HuH-7.5 (cell line): ENCODE results near the gene PRLR.

Experiments used
- DNase-seq: peaks from one replicate; pipeline ENCODE4 v3.0.0; 2011; ENCODE audit warnings: low spot score

PRLR gene

GRCh38 chr5:35233601-35234000 is 3.3 kb upstream of the PRLR start:
- DNase-seq: no peak

- DNase-seq: no peak
Measured at GRCh38 chr5:35233121-35233520, 2.8 kb upstream of the PRLR start.

GRCh38 chr5:35232124-35232523 is 1.8 kb upstream of the PRLR start:
- DNase-seq: no peak

- DNase-seq: peak; percentile 81
Measured at GRCh38 chr5:35229076-35230037, 930 bp downstream of the PRLR start.

GRCh38 chr5:35228310-35228709 is 2.0 kb downstream of the PRLR start:
- no peak for DNase-seq

- DNase-seq: no peak
Measured at GRCh38 chr5:35227720-35228119, 2.6 kb downstream of the PRLR start.

- DNase-seq: no peak
Measured at GRCh38 chr5:35223787-35224395, 6.4 kb downstream of the PRLR start.

- no peak for DNase-seq
Measured at GRCh38 chr5:35220967-35221366, 9.3 kb downstream of the PRLR start.

- no peak for DNase-seq
Measured at GRCh38 chr5:35218981-35219380, 11.3 kb downstream of the PRLR start.

- no peak for DNase-seq
Measured at GRCh38 chr5:35214051-35214450, 16.2 kb downstream of the PRLR start.

- DNase-seq: no peak
Measured at GRCh38 chr5:35213608-35214007, 16.7 kb downstream of the PRLR start.

- DNase-seq: no peak
Measured at GRCh38 chr5:35212122-35212982, 17.9 kb downstream of the PRLR start.

- DNase-seq: no peak
Measured at GRCh38 chr5:35209862-35210261, 20.4 kb downstream of the PRLR start.

- no peak for DNase-seq
Measured at GRCh38 chr5:35205606-35206005, 24.7 kb downstream of the PRLR start.

- DNase-seq: no peak
Measured at GRCh38 chr5:35205186-35205585, 25.1 kb downstream of the PRLR start.

GRCh38 chr5:35203403-35203802 is 26.9 kb downstream of the PRLR start:
- no peak for DNase-seq

- peak; percentile 54 for DNase-seq
Measured at GRCh38 chr5:35202319-35203111, 27.8 kb downstream of the PRLR start.

GRCh38 chr5:35201291-35201690 is 29.0 kb downstream of the PRLR start:
- no peak for DNase-seq

GRCh38 chr5:35199886-35200285 is 30.4 kb downstream of the PRLR start:
- DNase-seq: no peak

- DNase-seq: no peak
Measured at GRCh38 chr5:35198686-35199085, 31.6 kb downstream of the PRLR start.

- DNase-seq: no peak
Measured at GRCh38 chr5:35198075-35198474, 32.2 kb downstream of the PRLR start.

- no peak for DNase-seq
Measured at GRCh38 chr5:35197351-35197750, 32.9 kb downstream of the PRLR start.
